HG02798 (cell line): ENCODE measurements around the gene GMEB2.
A peak's percentile ranks its signal among the peaks of the same experiment; 100 is the strongest.
"Not testable (repeated sequence)": the region's sequence is repeated elsewhere in the genome, so short reads cannot be mapped to it uniquely, and the experiment has no call there.

Experiments used
- ATAC-seq: cut with Tn5 transposase; IDR thresholded peaks from one replicate; pipeline ENCODE4 v1.9.1; 2021; ENCODE audit warnings: mild to moderate bottlenecking; ENCODE audit not compliant: unreplicated experiment, poor library complexity

GMEB2 gene, protein sequence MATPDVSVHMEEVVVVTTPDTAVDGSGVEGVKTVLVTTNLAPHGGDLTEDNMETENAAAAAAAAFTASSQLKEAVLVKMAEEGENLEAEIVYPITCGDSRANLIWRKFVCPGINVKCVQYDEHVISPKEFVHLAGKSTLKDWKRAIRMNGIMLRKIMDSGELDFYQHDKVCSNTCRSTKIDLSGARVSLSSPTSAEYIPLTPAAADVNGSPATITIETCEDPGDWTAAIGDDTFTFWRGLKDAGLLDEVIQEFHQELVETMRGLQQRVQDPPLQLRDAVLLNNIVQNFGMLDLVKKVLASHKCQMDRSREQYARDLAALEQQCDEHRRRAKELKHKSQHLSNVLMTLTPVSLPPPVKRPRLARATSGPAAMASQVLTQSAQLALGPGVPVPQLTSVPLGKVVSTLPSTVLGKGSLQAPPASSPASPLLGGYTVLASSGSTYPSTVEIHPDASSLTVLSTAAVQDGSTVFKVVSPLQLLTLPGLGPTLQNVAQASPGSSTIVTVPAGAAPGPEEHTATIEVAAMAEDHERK

DNA sequence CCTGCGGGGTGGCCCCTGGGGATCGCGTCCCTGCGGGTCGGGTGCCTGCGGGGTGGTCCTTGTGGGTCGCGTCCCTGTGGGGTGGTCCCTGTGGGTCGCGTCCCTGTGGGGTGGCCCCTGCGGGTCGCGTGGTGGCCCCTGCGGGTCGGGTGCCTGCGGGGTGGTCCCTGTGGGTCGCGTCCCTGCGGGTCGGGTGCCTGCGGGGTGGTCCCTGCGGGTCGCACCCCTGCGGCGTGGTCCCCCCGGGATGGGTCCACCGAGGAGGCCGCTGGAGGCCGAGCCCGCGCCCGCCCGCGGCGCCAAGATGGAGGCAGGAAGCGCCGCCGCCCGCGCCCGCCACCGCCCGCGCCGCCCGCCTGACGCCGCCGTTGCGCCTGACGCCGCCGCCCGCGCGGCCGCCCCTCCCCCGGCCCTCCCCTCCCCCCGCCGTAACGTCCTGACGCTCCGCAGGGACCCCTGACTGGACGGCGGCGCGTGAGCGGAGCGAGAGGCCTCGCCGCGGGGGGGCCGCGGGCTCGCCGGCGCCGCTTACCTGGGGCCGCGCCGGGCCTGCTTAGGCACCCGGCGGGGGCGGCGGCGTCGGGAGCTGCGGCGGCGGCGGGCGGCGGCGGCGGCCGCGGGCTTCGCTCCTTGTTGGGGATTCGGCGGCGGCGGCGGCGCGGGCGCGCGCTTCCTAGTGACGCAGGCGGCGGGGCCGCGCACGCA is at the start of gene GMEB2:
TSS of gene GMEB2 (minus strand) at position 678 of the 705 bp plus-strand sequence. CDS start 7,704 bp downstream, outside the sequence.
- ATAC-seq, result peak; percentile 66

DNA sequence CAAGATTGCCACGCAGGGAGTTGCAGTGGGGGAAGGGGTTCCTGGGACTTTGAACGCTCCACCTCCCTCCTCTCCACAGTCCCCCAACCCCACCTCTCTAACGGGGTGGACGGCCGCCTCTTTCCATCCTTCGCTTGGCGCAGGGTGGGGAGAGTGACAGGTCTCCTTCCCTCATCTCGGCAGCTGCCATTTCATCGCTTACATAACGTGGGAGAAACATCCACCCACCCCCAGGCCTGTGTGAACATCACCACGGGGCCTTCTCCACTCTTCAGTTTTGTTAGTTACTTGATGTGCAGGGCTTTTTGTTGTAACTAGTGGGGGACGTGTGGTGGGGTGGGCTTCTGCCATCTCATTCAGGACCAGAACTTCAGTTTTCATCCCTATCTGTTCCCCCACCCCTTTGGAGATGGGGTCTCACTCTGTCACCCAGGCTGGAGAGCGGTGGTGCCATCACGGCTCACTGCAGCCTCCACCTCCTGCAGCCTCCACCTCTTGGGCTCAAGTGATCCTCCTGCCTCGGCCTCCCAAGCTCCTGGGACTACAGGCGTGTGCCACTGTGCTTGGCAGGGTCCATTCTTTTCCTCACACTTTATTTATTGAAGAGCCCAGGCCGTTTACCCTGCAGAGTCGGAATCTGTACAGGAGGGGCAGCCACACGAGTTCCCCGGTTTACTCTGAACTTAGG is 48.9 kb upstream of the GMEB2 start:
- ATAC-seq, result no peak

- no peak for ATAC-seq
Measured at GRCh38 chr20:63673951-63674350, 47.0 kb upstream of the GMEB2 start.

GRCh38 chr20:63672666-63673065 is 45.8 kb upstream of the GMEB2 start:
- no peak for ATAC-seq

DNA sequence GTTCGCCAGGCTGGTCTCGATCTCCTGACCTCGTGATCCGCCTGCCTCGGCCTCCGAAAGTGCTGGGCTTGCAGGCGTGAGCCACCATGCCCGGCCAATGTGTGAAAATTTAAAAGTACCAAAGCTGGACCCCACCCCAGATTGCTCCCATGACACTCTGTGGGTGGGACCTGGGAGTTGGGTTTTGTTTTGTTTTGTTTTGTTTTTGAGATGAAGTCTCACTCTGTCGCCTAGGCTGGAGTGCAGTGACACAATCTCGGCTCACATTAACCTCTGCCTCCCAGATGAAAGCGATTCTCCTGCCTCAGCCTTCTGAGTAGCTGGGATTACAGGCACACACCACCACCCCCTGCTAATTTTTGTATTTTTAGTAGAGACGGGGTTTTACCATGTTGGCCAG is 44.8 kb upstream of the GMEB2 start:
- ATAC-seq, result not testable (repeated sequence)

GRCh38 chr20:63668351-63668750 is 41.5 kb upstream of the GMEB2 start:
- no peak for ATAC-seq

DNA sequence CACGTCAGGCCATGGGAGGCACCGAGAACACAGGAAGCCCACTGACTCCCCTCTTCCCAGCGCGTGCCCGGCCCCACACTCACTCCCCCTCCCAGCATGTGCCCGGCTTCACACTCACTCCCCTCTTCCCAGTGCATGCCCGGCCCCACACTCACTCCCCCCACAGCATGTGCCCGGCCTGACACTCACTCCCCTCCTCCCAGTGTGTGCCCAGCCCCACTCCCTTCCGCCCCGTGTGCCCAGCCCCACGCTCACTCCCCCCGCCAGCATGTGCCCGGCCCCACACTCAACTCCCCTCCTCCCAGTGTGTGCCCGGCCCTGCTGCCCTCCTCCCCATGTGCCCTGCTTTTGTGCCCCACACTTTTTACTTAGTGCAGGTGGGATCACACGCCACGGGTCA is 41.0 kb upstream of the GMEB2 start:
- no peak for ATAC-seq

DNA sequence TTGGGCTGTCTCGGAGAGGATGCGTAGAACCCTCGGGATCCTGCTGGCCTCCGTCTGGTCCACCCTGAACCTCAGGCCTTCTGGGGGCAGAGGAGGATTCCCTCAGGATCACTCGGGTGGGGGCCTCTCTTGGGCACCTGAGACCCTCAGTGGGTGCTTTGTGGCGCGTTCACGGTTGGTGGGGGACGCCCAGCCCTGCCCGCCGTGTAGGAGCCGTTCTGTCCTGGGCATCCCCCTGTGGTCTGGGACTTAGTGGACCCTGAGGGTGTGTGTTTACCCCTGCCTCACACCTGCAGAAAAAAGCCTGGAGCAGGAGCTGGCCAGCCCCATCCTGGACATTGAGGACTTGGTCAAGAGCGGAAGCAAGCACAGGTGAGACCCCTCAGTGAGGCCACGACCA is 38.8 kb upstream of the GMEB2 start:
- ATAC-seq, result no peak

GRCh38 chr20:63664861-63665594 is 38.1 kb upstream of the GMEB2 start:
- ATAC-seq, result no peak

DNA sequence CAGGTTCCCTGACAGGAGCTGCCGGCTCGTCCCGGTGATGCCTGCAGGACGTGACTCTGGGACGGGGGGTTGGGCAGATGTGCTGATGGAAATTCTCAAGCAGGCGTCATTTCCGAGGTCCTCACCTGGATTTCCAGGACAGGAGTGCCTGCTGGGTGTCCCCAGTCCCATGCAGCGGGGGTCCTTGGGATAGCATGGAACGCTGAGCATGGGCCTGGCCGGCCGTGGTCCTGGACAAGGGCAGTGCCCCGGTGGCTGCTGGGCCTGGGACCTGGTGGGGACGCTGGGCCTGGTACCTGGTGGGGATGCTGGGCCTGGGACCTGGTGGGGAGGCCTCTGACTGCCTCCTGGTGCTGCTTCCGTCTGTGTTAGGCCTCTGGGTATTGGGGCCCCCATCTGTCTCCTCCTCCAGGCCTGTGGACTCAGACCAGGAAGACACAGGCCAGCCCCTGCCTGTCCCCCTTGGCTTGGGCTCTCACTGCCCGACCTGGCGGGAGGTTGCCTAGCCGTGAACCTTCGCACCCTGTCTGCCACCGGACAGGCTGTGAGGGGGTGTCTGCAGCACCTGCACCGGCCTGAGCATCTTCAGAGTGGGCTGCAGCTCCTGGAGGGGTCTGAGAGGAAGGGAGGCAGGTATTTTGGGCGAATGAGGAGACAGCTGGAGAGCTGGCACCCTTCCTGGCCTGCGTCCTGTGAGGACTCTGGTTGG is 37.4 kb upstream of the GMEB2 start:
- no peak for ATAC-seq

DNA sequence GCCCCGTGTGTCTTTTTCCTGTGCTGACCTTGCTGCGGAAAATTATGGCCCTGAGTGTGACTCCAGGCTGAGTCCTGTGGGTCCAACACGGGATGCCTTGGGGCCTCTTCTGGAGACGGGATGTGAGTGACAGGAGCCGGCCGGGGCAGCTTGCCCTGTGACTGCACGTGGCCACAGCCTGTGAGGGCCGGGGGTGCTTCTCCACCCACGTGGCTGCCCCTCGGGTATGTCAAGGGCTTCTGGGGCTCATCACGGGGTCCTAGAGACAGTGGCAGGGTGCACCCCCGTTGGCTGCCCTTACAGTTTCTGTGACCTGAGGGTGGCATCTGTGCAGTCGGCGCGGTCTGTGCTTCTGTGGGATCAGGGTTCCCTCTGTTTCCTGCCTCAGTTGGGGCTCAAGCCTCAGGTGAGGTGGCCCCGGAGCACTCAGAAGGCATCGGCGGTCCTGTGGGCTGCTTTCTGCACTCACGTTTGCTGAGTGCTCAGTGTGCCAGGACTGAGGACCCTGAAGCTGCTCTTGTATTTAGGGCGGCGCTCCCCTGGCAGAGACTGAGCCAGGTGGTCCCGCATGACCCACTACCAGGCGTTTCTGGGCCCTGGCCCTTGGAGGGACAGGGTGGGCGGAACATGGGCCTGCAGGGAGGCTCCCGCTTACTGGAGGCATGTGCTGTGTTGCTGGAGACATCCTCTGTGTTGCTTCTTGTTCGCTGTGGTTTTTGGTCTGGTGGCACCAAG is 36.6 kb upstream of the GMEB2 start:
- ATAC-seq, result no peak

DNA sequence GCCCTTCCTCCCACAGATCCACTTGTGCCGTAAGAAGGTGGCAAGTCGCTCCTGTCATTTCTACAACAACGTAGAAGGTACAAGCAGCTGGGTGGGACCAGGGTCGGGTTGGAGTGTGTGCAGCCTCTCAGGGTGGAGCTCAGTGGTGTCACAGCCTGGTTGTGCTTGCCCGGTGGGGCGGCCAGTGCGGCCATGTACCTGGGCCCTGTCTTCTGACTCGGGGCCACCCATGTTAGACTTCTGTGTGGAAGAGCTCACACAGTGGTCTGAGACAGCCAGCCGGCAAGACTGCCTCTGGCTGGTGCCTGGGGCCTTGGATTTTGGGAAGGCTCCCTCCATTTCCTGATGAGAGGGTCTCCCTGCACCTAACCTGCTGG is 35.9 kb upstream of the GMEB2 start:
- ATAC-seq, result no peak

GRCh38 chr20:63661959-63662812 is 35.3 kb upstream of the GMEB2 start:
- no peak for ATAC-seq

DNA sequence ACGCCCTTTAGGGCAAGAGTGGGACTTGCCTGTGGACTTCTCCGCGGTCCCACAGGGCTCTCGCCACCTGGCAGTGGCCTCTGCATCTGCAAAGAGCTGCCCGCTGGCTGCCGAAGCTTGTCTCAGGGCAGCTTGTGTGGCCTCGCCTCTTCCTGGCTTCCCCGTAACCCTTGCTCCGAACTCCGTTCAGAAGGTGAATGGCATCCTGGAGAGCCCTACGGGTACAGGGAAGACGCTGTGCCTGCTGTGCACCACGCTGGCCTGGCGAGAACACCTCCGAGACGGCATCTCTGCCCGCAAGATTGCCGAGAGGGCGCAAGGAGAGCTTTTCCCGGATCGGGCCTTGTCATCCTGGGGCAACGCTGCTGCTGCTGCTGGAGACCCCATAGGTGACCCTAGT is 34.2 kb upstream of the GMEB2 start:
- ATAC-seq, result no peak

- no peak for ATAC-seq
Measured at GRCh38 chr20:63660622-63661021, 33.7 kb upstream of the GMEB2 start.

GRCh38 chr20:63660174-63660573 is 33.3 kb upstream of the GMEB2 start:
- ATAC-seq, result not testable (repeated sequence)

- ATAC-seq, result no peak
Measured at GRCh38 chr20:63659370-63659769, 32.5 kb upstream of the GMEB2 start.

GRCh38 chr20:63658749-63659187 is 31.9 kb upstream of the GMEB2 start:
- peak; percentile 21 for ATAC-seq
